Globus pallidus (tissue), 1 donor: ENCODE results near the gene ALX1.

Source experiments
- DNase-seq: peaks from one replicate; pipeline ENCODE4 v3.0.0-alpha.2; 2015; ENCODE audit warnings: low spot score

Gene ALX1

DNA sequence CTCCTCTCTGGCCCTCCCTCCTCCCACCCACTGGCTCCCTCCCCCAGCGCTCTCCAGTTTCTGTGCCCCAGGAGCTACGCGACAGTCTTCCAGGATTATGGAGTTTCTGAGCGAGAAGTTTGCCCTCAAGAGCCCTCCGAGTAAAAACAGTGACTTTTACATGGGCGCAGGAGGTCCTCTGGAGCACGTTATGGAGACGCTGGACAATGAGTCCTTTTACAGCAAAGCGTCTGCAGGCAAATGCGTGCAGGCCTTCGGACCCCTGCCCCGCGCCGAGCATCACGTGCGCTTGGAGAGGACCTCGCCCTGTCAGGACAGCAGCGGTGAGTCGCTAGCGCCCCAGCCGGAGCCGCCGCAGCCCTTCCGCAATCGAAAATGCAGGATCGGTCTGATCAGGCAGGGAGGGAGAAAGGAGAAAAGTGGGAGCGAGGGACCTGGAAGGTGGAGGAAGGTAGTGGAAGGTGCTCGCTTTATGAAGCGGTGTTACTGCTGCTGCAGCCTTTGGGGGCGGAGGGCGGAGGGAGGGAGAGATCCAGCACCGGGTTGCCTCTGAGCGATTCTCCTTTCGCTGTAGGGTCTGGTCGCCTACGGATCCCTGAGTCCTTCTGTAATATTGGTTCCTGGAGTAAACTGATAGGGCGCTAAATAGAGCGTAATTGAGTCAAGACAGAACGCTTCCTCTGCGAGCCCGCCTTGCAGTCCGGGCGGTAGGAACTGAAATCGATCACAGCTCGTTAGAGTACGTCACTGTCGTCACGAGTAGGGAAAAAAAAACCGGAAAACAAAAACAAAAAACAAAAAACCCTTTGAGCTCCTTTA lies at the start of gene ALX1:
TSS of gene ALX1 (plus strand) at position 56 of the 819 bp plus-strand sequence. CDS start at position 98, 42 bp downstream.
- DNase-seq, result no peak

- DNase-seq, result no peak
These were observed 42.7 kb upstream of the ALX1 start for GRCh38 chr12:85237327-85237726.

DNA sequence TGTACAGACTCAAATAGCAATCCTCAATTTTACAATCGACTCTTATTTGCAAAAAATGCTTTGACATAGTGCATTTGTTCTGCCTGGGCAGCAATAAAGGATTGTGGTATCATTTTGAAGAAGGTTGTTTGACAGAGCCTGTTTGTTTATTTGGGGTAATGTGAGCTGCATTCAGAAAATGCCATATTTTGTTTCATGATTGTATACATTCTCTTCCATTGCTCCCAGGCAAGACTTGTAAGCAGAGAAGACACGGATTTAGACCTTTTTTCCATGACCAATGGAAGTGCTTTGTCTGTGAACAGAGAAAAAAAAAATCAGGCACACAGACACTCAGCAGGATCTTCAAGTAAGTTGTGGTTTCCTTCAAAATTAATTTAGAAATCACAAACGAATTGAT lies 35.5 kb upstream of the ALX1 start:
- no peak for DNase-seq

- no peak for DNase-seq
These were observed 26.2 kb upstream of the ALX1 start for GRCh38 chr12:85253853-85254252.

DNA sequence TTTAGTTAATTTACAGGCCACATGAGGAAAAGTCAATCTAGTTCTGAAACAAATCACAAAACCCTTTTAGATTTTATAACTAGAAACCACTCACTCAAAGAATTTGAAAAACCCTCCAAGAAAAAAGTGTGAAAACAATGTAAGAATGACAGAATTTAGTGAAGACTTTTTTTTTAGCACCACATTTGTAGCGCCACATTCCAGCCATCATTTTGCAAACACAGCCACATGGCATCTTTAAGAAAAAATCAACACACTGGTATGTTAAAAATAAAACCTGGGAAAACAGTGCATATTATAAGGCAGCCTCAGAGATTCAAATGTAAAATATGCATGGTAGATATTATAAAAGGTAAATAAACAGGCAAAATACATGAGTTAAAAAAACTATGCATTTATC lies 22.3 kb upstream of the ALX1 start:
- DNase-seq, result no peak

DNA sequence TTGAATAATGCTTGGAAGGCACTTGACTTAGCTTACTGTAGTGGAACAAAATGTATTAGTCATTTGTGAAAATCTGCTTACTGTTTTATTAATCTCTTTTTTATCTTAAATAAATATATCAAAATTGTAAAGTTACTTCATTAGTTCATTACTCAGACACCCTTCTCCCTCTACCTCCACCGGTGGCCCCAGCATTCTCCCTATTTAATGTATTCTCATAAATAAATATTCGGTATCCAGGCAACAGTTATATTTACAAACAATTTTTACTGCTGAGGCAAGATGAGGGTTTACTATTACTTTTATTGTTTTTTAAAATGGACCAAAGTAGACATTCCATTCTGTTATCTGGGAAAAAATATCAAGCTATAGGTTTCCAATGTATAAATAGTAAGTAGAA lies 19.6 kb upstream of the ALX1 start:
- no peak for DNase-seq

GRCh38 chr12:85260896-85261295 lies 19.1 kb upstream of the ALX1 start:
- no peak for DNase-seq

GRCh38 chr12:85266356-85266755 lies 13.7 kb upstream of the ALX1 start:
- DNase-seq, result no peak

DNA sequence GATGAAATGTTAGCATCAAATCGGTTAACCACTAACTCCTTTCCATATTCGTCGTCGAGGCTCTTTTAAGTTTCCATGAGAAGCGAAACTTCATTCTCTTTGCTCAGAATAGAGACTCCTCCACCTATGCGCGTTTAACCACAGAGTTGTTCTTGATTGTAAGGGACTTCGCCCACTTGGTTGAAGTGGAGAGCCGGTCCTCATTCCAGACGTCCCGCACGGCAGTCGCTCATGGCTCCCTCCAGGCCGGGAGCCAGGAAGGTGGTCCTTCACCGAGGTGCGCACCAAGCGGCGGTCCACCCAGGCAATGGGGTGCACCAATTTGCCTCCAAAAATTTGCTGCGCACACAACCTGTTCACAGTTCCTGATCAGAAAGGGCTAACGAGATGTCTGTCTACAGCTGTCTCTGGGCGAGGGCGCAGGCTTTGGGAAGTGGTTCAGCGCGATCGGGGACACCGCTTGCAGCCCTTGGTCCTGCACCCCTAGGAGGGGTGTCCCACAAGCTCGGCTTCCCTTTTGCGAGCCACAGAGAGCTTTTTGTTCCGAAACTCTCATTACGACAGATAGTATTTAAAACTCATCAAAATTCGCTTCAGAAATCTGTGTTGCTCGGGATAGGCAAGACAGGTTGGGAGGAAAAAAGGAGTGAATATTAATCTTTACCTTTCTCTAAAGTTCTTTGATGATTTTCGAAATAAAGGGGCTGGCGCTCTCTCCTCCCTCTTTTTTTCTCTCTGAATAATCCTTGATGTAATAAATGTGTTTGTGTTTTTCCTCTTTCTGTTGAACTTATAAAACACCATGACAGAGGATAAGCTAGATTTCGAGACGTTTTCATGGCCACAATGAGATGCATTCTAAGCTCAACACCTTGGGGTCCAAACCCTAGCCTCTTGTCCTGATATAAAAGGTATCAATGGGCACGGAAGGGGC lies 6.4 kb upstream of the ALX1 start:
- DNase-seq, result no peak

GRCh38 chr12:85274315-85274651 lies 5.7 kb upstream of the ALX1 start:
- DNase-seq, result no peak

- no peak for DNase-seq
These were observed 4.6 kb upstream of the ALX1 start for GRCh38 chr12:85275374-85275773.

- DNase-seq, result no peak
These were observed 2.8 kb upstream of the ALX1 start for GRCh38 chr12:85277191-85277590.

DNA sequence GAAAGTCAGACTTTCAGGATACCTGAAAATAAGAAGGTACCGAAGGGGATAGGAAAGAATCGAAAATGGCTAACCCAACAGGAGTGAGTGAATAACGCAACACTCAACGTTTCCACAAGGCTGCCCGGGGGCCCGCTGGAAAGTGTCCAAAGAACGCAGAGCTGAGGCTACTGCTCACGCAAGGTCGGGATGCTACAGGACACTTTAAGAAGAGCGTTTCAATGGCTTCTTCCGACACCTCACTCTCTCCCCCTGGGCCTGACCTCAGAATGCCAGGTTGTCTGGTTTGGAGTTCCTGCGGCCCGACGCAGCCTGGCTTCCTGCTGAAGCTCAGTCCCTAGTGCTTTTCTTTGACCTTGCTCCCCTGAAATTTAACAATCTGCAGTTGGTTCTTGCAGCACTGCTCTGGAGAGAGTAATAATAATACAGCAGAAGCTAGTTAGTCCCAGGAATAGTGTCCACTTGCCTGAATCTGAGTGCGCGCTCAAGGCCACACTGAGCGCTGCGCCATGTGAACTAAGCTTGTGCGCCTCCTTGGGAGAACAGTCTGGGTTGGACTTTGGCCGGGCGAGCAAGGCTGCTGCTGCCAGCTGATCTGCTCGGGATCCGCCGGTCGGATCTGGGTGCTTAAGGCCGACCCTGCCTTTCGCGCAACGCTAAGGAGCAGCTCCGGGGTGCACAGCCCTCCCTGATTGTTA lies 2.0 kb upstream of the ALX1 start:
- no peak for DNase-seq

- DNase-seq, result no peak
These were observed 1.2 kb upstream of the ALX1 start for GRCh38 chr12:85278598-85279448.

- no peak for DNase-seq
These were observed 413 bp upstream of the ALX1 start for GRCh38 chr12:85279449-85280164.

DNA sequence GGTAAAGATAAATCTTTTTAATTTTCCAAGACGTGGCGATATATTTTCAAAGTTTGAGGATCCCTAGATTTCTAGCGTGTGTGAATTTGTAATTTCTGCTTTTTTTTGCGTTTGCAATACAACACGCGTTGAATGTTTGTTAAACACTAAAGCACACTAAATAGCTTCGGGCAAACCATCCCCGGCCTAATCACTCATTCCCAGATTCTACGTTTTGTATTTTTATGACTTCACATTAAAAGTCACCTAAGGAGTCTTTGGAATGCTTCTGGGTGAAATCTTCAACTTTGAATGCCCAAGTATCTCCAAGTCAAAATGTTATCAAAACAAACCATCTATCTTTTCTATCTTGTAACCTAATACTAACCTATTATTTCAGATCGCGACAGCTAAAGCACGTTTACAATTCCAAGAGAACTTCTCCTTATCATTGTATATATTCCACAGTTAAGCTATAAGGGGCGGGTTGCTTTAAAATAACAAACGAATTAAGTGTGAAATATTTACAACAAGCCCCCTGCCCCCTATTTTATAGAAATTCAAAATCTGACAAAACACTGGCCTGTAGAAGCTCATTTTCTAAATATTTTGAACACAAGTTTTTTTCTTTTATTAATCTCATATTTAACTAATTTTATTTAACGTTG lies 1.1 kb downstream of the ALX1 start:
- no peak for DNase-seq

DNA sequence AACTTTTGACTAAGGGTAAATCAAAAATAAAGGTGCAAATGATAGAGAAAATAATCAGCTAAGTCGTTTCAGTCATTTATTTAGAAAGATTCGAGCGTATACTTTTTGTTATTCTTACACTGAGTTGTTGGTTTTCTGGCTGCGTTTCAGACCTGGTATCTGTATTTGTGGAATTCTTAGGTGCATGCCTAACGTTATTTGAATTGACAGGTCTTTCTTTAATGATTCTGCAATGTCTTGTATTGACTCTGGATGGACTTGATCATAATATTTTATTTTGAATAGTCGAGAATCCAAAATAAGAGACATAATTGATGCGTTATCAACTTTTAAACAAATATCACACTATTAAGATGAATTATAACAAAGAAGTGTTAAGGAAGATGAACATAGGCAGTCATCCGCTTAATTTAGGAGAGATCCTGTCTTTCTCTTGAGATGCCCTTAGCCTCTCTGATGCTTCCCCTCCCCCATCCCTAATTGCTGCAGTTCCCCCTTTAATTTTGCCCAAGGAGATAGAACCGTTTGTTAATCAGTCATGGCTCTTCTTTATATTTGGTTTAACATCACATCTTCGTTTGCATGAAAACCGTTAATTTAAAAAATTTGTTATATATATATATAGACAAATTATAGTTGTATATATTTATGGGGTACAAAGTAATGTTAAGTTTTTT lies 1.8 kb downstream of the ALX1 start:
- DNase-seq, result no peak

GRCh38 chr12:85283560-85283959 lies 3.5 kb downstream of the ALX1 start:
- no peak for DNase-seq

DNA sequence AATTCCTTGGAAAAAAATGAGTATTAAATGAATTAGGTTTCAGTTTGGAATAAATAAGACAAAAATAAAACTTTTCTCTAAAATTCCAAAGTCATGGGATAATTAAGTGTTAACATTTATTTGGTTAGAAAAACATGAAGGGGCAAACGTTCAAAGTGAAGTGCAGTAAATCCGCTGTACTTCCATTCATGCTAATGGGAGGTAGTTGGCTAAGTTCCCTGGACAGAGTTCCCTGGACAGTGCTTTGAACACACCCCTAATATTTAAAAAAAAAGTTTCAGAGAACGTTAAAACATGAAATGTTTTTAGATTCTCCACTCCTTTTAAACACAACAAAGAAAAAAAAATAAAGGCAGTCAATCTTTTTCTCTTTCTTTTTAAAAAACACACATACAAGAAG lies 16.3 kb downstream of the ALX1 start:
- no peak for DNase-seq

- DNase-seq, result no peak
These were observed 19.0 kb downstream of the ALX1 start for GRCh38 chr12:85299053-85299452.
